GM18499 (cell line): ENCODE results near the gene DEXI.

Experiments used
- ATAC-seq: cut with Tn5 transposase; IDR thresholded peaks from one replicate; pipeline ENCODE4 v1.9.1; 2021; ENCODE audit warnings: moderate number of reproducible peaks; ENCODE audit not compliant: insufficient read depth, unreplicated experiment

DEXI gene

GRCh38 chr16:10942352-10943063, at the start of gene DEXI:
Gene DEXI (minus strand): TSS chr16:10942468. CDS start chr16:10942005, 463 bp downstream.
- ATAC-seq = peak; percentile 37

- no peak for ATAC-seq
These were observed 48.1 kb upstream of the DEXI start for GRCh38 chr16:10990378-10990777.

- no peak for ATAC-seq
These were observed 47.3 kb upstream of the DEXI start for GRCh38 chr16:10989559-10989958.

GRCh38 chr16:10988879-10989278, 46.6 kb upstream of the DEXI start:
- ATAC-seq = no peak

GRCh38 chr16:10988164-10988803, 46.0 kb upstream of the DEXI start:
- no peak for ATAC-seq

GRCh38 chr16:10987361-10988163, 45.3 kb upstream of the DEXI start:
- ATAC-seq = no peak

GRCh38 chr16:10984509-10984908, 42.2 kb upstream of the DEXI start:
- no peak for ATAC-seq

DNA sequence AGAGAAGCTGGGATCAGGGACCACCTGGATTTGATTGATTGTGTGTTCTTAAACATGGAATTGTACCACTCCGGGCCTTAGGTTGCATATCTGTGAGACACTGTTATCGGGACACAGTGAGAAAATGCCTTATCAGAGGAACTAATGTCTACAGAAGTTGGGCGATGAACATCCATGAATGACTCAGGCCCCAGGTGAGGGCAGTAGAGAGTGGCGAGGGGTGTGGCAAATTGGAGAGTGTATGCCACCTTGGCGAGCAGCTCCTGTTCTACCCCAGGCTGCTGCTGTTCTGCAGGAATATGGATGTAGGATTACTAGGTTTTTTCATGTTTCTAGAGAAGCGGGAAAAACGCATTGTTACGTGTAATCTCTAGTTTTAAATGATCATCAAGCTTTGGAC, 40.9 kb upstream of the DEXI start:
- no peak for ATAC-seq

- peak; percentile 56 for ATAC-seq
These were observed 40.3 kb upstream of the DEXI start for GRCh38 chr16:10982465-10983150.

GRCh38 chr16:10981697-10982216, 39.5 kb upstream of the DEXI start:
- no peak for ATAC-seq

GRCh38 chr16:10980813-10981212, 38.5 kb upstream of the DEXI start:
- no peak for ATAC-seq

DNA sequence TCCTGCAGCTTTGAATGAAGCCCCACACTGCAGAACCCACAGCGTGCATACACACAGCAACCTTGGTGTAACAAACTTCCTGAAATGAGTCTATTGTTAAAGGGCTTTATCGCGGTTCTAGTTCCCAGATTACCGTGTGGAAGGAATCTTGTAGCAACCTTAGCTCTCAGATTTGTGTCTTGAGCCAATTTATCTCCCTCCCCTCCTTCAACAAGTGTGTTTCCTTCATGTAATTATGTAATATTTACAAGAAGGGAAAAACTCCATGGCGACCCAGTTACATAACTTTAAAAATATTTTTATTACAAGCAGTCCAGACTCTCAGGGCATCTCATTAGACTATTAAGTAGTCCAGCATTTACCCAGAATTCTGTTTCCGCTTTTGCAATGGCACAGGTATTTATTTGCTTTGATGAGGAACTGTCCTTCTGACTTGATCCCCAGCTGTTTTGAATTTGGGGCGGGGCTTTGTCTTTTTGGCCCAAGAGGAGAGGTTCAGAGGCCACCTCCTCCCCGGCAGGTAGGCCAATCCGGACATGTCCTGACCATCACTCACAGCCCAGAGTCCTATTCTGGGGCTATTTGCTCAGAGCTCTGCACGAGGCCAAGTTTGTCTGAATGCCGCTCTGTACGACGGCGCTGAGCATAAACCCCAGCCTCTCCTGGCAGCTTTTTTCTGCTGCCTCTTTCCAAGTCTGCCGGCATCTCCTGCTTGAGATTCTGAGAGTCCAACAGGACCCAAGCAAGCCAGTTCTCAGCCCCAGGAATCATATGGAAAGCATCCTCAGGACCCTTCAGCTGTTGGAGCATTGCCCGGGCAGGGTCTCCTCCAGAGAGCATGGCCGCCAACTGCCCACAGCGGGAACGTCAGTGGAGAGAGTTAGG, 37.7 kb upstream of the DEXI start:
- ATAC-seq = no peak

DNA sequence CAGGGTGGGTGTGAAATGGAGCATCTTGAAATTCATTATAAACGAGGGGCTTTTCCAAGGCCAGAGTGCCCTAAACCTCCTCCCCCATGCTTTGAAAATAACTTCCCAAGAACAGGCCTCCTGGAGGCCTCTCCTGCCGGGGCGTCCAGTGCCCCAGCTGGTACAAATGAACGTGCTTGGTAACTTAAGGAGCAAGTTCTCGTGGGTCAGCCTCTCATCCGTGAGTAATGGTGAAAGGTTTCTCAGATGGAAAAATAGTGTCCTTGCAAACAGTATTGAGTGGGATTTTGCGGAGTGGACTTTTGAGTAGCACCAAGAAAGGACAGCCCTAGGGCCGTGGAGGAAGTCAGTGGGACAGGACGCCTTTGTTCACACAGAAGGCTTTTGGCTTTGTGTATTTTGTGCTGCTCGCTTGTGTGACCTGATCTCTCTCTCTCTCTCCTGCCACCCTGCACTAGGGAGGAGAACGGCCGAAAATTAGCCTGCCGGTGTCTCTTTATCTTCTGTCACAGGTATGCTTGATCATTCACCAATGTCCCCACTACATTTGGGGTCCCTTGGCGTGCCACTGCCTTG, 36.7 kb upstream of the DEXI start:
- ATAC-seq = no peak

DNA sequence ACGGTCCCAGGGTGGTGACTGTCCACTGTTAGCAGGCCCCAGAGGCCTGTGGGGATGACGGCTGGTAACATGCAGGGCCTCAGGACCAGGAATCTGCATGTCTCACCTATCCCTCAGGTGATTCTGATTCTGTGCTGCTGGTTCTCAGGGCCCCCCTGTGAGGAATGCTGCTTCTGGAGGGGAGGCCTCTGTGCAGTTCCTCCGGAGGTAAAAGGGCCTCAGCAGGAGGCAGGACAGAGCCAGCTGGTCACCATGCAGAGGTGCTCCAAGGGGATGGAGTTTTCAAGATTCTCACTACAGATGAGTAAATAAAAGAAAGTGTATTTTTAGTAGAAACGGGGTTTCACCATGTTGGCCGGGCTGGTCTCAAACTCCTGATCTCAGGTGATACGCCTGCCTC, 35.9 kb upstream of the DEXI start:
- no peak for ATAC-seq

GRCh38 chr16:10976634-10977033, 34.4 kb upstream of the DEXI start:
- ATAC-seq = no peak

DNA sequence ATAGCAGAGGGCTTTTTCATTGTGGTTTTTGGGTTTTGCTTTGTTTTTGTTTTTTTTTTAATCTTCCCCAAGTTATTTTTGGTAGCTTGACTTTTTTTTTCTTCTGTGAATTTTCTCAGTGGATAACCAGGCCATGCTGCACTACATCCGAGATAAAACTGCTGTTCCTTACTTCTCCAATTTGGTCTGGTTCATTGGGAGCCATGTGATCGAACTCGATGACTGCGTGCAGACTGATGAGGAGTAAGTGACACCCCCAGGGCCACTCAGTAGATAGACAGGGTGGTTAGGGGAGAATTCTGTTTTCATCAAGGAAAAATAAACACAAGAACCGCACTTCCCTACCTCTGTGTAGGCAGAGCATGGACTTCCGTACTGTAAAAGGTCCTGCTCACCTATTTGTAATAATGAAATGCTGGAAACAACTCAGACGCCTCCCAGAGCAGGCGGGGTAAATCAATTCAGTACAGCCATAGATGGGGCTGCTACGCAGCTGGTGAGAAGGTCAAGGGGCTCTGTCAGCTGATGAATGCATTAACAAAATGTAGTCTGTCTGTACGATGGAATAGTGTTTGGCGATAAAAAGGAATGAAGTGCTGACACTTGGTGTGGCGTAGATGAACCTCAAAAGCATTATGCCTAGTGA, 30.7 kb upstream of the DEXI start:
- no peak for ATAC-seq

DNA sequence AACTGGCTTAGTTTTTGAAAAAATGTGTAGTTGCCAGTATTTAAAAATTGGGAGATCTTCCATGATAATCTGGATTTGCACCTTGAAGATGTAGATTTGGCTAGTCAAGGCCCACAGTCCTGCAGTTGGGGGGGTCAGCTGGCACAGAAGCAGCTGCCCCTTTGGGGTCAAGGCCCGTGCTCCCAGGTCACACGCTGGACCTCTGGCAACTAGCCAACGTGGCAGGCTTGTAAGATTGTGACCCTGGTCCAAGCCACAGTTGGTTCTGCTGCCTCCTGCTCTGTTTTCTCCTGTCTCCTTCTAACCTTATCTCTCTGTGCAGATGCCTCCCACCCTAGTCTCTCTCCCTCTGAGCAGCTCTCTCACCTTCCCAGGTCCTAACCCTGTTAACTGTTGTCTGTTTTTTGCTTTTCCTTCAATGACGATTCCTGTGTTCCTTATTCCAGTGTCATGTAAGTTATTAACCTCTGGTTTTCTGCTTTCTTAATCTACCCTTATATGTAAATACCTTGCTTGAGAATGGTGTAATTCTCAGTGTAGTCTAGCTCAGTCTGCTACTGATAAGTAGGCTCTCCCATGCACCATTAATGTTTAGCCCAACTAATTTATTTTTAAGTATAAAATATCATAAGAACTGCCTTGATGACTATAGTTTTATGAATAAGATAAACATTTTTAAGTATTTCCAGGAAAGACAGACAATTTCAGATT, 30.0 kb upstream of the DEXI start:
- no peak for ATAC-seq

- no peak for ATAC-seq
These were observed 29.3 kb upstream of the DEXI start for GRCh38 chr16:10971560-10971961.
